CD4-positive, CD25-positive, alpha-beta regulatory T cell (primary cell): Measurements from ENCODE around the gene LRRC3C. TPM values are rescaled to one million over a fixed set of nuclear protein-coding genes. Genes with fewer than 3 reads are reported as not detected.
"Not testable (repeated sequence)": the region's sequence is repeated elsewhere in the genome, so short reads cannot be mapped to it uniquely, and the experiment has no call there.

Experiments
- ATAC-seq, 2 donors: fragments of 150-1000 bp; cut with Tn5 transposase; one replicate each; pipeline ENCODE4 v1.10.0; 2021; ENCODE audit warnings: low read depth in 2 of 2, moderate number of reproducible peaks in 2 of 2, moderate library complexity in 1 of 2
- DNase-seq, 3 donors: peaks; one replicate each; pipeline versions ENCODE4 v3.0.0 to v3.0.0-alpha.2; 2012 to 2022; ENCODE audit warnings: mixed read lengths in 1 of 3
- H3K27ac ChIP-seq: one replicate; pipeline ENCODE4 v1.7.0; 2013; ENCODE audit warnings: mild to moderate bottlenecking, low read length; ENCODE audit not compliant: insufficient read depth, poor library complexity, severe bottlenecking
- H3K27me3 ChIP-seq: one replicate; pipeline ENCODE4 v1.7.0; 2013; ENCODE audit warnings: low read length; ENCODE audit not compliant: control insufficient read depth, insufficient read depth
- H3K36me3 ChIP-seq: one replicate; pipeline ENCODE4 v1.7.0; 2013; ENCODE audit warnings: mild to moderate bottlenecking, low read length, moderate library complexity; ENCODE audit not compliant: control insufficient read depth, insufficient read depth
- H3K4me1 ChIP-seq: 2 replicates; pipeline ENCODE4 v1.7.0; 2013; ENCODE audit warnings: mild to moderate bottlenecking, low read length; ENCODE audit not compliant: insufficient read depth, control insufficient read depth, poor library complexity, severe bottlenecking
- H3K4me3 ChIP-seq: one replicate; pipeline ENCODE4 v1.7.0; 2013; ENCODE audit warnings: low read depth, mild to moderate bottlenecking, low read length, moderate library complexity
- H3K9me3 ChIP-seq, 2 experiments: 1 replicate in 1 of 2; 2 replicates in 1 of 2; pipeline ENCODE4 v1.7.0; 2013; ENCODE audit warnings: low read length in 2 of 2, mild to moderate bottlenecking in 1 of 2, moderate library complexity in 1 of 2; ENCODE audit not compliant: control insufficient read depth in 2 of 2
- H3K27ac Mint-ChIP-seq, 3 donors: one replicate each; pipeline ENCODE4 v1.8.0; 2020 to 2022; ENCODE audit warnings: mild to moderate bottlenecking in 3 of 3, mixed read lengths in 3 of 3, moderate library complexity in 2 of 3
- H3K27me3 Mint-ChIP-seq: one replicate; pipeline ENCODE4 v1.8.0; 2022; ENCODE audit warnings: mild to moderate bottlenecking, mixed read lengths
- H3K36me3 Mint-ChIP-seq: one replicate; pipeline ENCODE4 v1.8.0; 2020; ENCODE audit warnings: mixed read lengths
- H3K4me1 Mint-ChIP-seq, 4 donors: one replicate each; pipeline ENCODE4 v1.8.0; 2020 to 2022; ENCODE audit warnings: mixed read lengths in 4 of 4, mild to moderate bottlenecking in 1 of 4
- H3K4me3 Mint-ChIP-seq, 4 donors: one replicate each; pipeline ENCODE4 v1.8.0; 2020 to 2022; ENCODE audit warnings: mild to moderate bottlenecking in 4 of 4, mixed read lengths in 4 of 4, moderate library complexity in 3 of 4
- H3K9me3 Mint-ChIP-seq, 7 donors: one replicate each; pipeline ENCODE4 v1.8.0; 2020 to 2022; ENCODE audit warnings: mixed read lengths in 7 of 7, mild to moderate bottlenecking in 3 of 7, moderate library complexity in 2 of 7
- polyA plus RNA-seq, 4 donors: library from polyadenylated mRNA; unstranded; fragments of 300-500 nt; fragmentation: Illumina TruSeq; gene quantifications; one replicate each; pipeline ENCODE4 v1.2.3, GENCODE V29; 2021
- total RNA-seq: library from RNA; stranded (reverse); gene quantifications from one replicate; pipeline ENCODE4 v1.2.3, GENCODE V29; 2022

LRRC3C gene, protein sequence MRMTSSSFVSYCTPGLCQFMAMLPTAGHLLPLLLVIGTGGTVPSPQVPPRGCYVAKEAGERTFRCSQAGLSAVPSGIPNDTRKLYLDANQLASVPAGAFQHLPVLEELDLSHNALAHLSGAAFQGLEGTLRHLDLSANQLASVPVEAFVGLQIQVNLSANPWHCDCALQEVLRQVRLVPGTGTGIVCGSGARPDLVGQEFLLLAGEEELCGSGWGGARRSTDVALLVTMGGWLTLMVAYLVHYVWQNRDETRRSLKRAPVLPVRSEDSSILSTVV
- total RNA-seq = not detected
- polyA plus RNA-seq = under 1 TPM in 1 of 4 donors, not detected in 3; 0.38 TPM

DNA sequence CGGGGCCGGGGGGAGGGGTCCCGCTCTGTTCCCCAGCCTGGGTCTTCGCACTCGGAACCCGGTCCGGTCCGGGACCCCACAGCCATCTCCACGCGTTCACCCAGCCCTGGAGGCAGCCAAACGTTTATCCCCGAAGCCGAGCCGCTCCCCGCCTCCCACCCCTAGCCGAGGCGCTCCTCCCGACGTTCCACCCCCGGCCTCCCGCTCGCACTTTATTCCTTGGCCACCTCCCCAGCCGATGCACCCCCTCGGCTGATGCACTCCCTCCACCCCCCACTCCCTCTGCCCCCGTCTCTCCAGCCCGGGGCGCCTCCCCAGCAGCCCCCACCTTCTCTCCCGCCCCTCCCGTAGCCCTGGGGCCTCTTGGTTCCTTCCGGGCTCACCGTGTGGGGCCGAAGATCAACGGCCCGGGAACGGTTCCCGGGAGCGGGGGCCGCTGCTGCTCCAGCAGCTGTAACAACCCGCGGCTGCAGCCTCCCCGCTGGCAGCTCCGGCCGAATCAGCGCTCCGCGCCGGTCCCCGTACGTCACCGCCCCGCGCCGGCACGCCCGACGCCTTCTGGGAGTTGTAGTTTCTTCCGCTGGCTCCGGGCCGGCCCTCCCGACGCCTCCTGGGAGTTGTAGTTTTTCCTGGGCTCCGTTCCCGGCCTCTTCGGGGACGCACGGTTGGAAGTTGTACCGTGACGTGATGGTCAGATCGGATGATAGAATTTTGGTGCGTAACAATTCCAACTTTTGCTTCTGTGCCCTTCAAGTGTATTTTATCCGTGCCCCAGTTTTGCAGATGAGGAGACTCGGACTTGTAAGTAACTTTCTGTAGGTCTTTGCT, at the start of gene LRRC3C, which contains the start of gene ORMDL3:
Gene LRRC3C, plus strand, starts transcription at position 632 of the 828 bp plus-strand sequence. CDS start 13,792 bp downstream, outside the sequence.
Gene ORMDL3, minus strand, starts transcription at position 501 of the 828 bp plus-strand sequence. CDS start 3,398 bp downstream, outside the sequence.
- Histone ChIP-seq H3K36me3 (peaks cover 15% of the 10 kb centered on the region), H3K4me1 (peaks cover 49% of the 10 kb centered on the region), H3K9me3 (no peaks in the 10 kb centered on the region), H3K27ac (peak within 1 kb of the TSS; percentile 86), H3K27me3 (no peaks in the 10 kb centered on the region), H3K4me3 (peak within 1 kb of the TSS; percentile 89)
- DNase-seq = peak; percentile 86 to 95 (median 92)
- H3K27ac Mint-ChIP-seq = peak within 1 kb of the TSS; percentile 76 to 96 (median 96)
- peaks cover 0 to 55% (median 35%) of the 10 kb centered on the region in 4 donors for H3K4me1 Mint-ChIP-seq
- peak; percentile 86 to 90 for ATAC-seq
- H3K9me3 Mint-ChIP-seq = no peaks in the 10 kb centered on the region
- peak within 1 kb of the TSS; percentile 89 to 97 (median 94) for H3K4me3 Mint-ChIP-seq
- peaks cover 14% of the 10 kb centered on the region for H3K36me3 Mint-ChIP-seq
- H3K27me3 Mint-ChIP-seq = no peaks in the 10 kb centered on the region

- H3K4me1 ChIP-seq, DNase-seq, ATAC-seq, H3K9me3 Mint-ChIP-seq, H3K4me3 ChIP-seq, H3K36me3 Mint-ChIP-seq, H3K27ac Mint-ChIP-seq, H3K4me3 Mint-ChIP-seq, H3K4me1 Mint-ChIP-seq, H3K36me3 ChIP-seq, H3K27ac ChIP-seq, H3K9me3 ChIP-seq, H3K27me3 ChIP-seq: not testable (repeated sequence)
- peaks cover 48% of the 10 kb centered on the region for H3K27me3 Mint-ChIP-seq
These were observed 41.4 kb upstream of the LRRC3C start for GRCh38 chr17:39886102-39886501.

DNA sequence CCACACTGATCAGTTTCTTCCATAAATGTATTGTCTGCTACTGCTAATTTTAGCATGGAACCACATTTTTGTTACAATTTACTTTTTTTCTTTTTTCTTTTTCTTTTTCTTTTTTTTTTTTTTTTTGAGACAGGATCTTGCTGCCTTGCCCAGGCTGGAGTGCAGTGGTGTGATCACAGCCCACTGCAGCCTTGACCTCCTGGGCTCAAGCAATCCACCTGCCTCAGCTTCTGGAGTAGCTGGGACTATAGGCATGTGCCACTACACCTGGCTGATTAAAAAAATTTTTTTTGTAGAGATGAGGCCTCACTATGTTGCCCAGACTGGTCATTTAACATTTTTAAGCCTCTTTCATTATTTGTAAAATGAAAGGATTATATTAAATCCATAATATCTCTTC, 40.5 kb upstream of the LRRC3C start:
- H3K27ac Mint-ChIP-seq = no peak overlapping the region
- no peak for DNase-seq
- Histone ChIP-seq H3K27ac (no peak overlapping the region), H3K9me3 (no peaks in the 10 kb centered on the region), H3K36me3 (no peaks in the 10 kb centered on the region), H3K27me3 (no peaks in the 10 kb centered on the region), H3K4me1 (no peaks in the 10 kb centered on the region), H3K4me3 (no peak overlapping the region)
- H3K36me3 Mint-ChIP-seq = no peaks in the 10 kb centered on the region
- no peak overlapping the region for H3K4me3 Mint-ChIP-seq
- peaks cover 0 to 2% (median 0%) of the 10 kb centered on the region in 7 donors for H3K9me3 Mint-ChIP-seq
- H3K27me3 Mint-ChIP-seq = peaks cover 55% of the 10 kb centered on the region
- H3K4me1 Mint-ChIP-seq = peaks cover 0 to 4% (median 0%) of the 10 kb centered on the region in 4 donors
- ATAC-seq = no peak

DNA sequence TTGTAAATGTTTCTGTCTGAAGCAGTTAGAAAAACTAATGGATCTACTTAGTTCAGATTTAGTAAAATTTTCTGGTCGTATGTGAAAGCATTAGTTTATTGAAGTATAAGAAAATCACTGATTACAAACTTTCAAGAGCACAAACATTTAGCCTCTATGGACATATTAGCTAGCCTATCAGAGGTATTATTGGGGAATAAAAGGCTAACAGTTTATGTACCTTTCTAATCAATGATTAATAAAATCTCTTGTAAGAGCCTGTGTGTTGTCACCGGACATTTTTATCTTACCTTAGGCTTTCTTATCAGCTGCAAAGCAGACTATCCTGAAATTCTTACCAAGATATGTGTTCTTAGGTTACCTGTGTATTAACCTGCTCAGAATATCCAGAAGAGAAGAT, 38.3 kb upstream of the LRRC3C start:
- Histone ChIP-seq H3K4me1 (no peaks in the 10 kb centered on the region), H3K27ac (no peak overlapping the region), H3K9me3 (no peaks in the 10 kb centered on the region), H3K36me3 (no peaks in the 10 kb centered on the region), H3K27me3 (no peaks in the 10 kb centered on the region), H3K4me3 (no peak overlapping the region)
- peaks cover 0 to 2% (median 0%) of the 10 kb centered on the region in 7 donors for H3K9me3 Mint-ChIP-seq
- H3K36me3 Mint-ChIP-seq = no peaks in the 10 kb centered on the region
- peaks cover 48% of the 10 kb centered on the region for H3K27me3 Mint-ChIP-seq
- H3K27ac Mint-ChIP-seq = no peak overlapping the region
- peaks cover 0 to 4% (median 0%) of the 10 kb centered on the region in 4 donors for H3K4me1 Mint-ChIP-seq
- DNase-seq (no peak), ATAC-seq (no peak)
- H3K4me3 Mint-ChIP-seq = no peak overlapping the region

GRCh38 chr17:39894681-39895376, 32.7 kb upstream of the LRRC3C start:
- Mint-ChIP-seq H3K4me1 (peaks cover 3 to 9% (median 6%) of the 10 kb centered on the region in 4 donors), H3K27ac (peak overlapping the region in 2 of 3 donors; percentile 73 to 78)

DNA sequence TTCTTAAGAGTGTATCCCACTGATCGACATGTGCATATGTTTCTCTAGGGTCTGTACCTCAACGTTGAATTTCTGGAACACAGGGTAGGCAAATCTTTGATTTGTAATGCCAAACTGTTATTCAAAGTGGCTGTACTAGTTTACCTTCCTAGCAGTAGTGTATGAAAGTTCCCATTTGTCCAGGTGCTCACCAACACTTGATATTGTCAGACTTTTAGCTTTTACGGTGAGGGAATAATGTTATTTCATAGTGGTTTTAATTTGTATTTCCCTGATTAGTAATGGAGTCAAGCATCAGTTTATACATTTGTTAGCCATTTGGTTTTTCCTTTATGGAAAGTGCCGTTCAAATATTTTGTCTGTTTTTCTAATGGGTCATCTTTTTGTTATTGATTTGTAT, 29.4 kb upstream of the LRRC3C start:
- H3K4me3 ChIP-seq = no peak overlapping the region
- no peak overlapping the region for H3K4me3 Mint-ChIP-seq
- no peaks in the 10 kb centered on the region for H3K4me1 ChIP-seq
- peaks cover 3 to 8% (median 5%) of the 10 kb centered on the region in 4 donors for H3K4me1 Mint-ChIP-seq
- H3K27ac Mint-ChIP-seq = peak overlapping the region in 1 of 3 donors; percentile 26
- H3K36me3 ChIP-seq = no peaks in the 10 kb centered on the region
- peaks cover 4% of the 10 kb centered on the region for H3K36me3 Mint-ChIP-seq
- ATAC-seq (no peak), DNase-seq (no peak)
- H3K27ac ChIP-seq = no peak overlapping the region
- H3K27me3 Mint-ChIP-seq = no peaks in the 10 kb centered on the region
- no peaks in the 10 kb centered on the region for H3K27me3 ChIP-seq
- H3K9me3 ChIP-seq = no peaks in the 10 kb centered on the region
- no peaks in the 10 kb centered on the region for H3K9me3 Mint-ChIP-seq

More at GRCh38 chr17:39894681-39895376, 32.7 kb upstream of the LRRC3C start:
- no peak for DNase-seq
- H3K27ac ChIP-seq = no peak overlapping the region
- no peaks in the 10 kb centered on the region for H3K27me3 ChIP-seq
- H3K4me3 Mint-ChIP-seq = no peak overlapping the region
- H3K9me3 ChIP-seq = no peaks in the 10 kb centered on the region
- no peak overlapping the region for H3K4me3 ChIP-seq
- no peak for ATAC-seq
- no peaks in the 10 kb centered on the region for H3K9me3 Mint-ChIP-seq
- H3K27me3 Mint-ChIP-seq = peaks cover 23% of the 10 kb centered on the region
- no peaks in the 10 kb centered on the region for H3K36me3 Mint-ChIP-seq
- H3K36me3 ChIP-seq = no peaks in the 10 kb centered on the region
- H3K4me1 ChIP-seq = no peaks in the 10 kb centered on the region

DNA sequence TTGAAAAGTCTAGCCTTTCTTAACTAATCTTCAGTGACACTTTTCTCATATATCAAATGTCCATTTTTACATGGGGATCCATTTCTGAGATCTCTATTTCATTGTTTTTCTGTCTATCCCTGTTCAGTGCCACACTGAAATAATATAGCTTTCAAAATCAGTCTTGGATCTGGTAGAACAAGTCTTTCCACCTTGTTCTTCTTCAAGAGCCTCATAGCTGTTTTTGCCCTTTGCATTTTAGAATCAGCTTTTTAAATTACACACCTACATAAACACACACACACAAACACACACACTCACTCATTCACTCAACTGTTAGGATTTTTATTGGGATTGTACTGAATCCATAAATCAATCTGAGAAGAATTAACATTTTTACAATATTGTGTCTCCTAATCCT, 28.3 kb upstream of the LRRC3C start:
- no peak for ATAC-seq
- Histone ChIP-seq H3K4me3 (no peak overlapping the region), H3K36me3 (no peaks in the 10 kb centered on the region), H3K27ac (no peak overlapping the region), H3K27me3 (no peaks in the 10 kb centered on the region), H3K4me1 (peaks cover 3% of the 10 kb centered on the region), H3K9me3 (no peaks in the 10 kb centered on the region)
- DNase-seq = no peak
- Mint-ChIP-seq H3K36me3 (peaks cover 7% of the 10 kb centered on the region), H3K4me3 (no peak overlapping the region), H3K27ac (no peak overlapping the region), H3K4me1 (peaks cover 6 to 8% (median 7%) of the 10 kb centered on the region in 4 donors), H3K27me3 (no peaks in the 10 kb centered on the region), H3K9me3 (no peaks in the 10 kb centered on the region)
